Stimulated activated CD4-positive, alpha-beta T cell treated with anti-CD3 and anti-CD28 coated beads, Interleukin-4, amount 100 ng/mL, for 24 hours (primary cell): ENCODE measurements around the gene LRAT.

Experiments
- DNase-seq: peaks from one replicate; pipeline ENCODE4 v3.0.0-alpha.2; 2020

The LRAT gene

DNA sequence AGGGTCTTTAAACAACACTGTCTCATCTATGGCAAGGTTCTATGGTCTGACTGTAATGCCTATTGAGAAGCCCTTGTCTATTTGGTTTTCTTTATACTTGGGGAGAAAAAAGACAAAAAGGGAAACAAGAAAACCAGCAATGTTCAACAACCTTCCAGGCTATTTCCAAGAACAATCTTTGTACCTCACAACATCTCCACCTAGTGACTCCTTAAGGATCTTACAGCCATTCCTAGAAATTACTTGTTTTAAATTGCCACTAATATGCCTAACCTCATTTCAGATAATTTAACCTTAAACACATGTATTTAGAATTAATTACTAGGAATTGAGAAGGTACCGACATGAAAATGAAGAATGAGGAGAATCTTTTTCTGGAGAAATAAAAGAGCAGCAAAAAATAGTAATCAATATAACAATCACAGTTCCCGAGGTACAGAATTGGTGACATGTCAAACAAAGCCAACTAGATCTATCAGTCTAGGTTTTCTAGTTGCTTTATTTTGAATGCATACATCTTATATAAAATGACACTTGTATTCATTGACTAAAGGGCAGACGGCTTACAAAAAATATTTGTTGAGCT is 35.7 kb downstream of the LRAT start:
- DNase-seq: no peak

DNA sequence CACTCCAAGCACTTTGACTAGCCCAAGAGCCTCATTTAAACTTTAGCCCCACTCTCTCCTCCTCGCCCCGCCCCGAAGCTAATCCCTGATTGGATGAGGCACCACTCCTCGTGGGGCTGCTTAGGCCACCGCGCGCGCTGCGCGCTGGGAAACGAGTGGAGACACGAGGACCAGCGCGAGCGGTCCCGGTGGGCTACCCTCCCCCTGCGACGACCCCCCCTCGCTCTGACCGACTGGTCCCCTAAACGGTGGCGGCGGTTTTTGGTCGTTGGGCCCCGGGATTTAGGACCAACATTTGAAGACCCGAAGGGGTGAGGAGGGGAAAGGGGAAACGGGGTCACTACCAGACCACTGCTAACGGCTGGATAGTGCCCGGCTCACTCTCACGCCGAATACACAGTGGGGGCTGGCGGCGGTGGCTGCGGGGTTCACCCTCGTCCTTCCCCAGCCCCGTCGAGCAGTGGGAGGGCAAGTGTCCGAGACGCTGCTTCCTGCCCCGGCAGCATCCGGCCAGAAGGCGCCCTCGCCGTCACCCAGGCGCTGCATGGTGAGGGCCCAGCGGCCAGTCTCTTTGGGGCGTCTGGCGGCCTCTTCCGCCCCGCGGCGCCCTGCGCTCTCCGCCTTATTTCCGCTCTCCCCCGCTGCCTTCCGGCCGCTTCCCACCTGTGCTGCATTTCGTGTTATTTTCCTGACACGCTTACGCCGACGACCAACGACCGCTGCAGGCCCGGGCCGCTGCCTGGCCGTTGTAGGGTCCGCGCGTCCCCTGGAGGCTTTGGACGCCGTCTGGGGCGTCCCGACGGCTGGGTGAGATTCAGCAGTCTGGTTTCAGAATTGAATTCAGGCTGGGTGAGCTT is 37.6 kb downstream of the LRAT start, which contains the start of gene RBM46:
Gene RBM46, plus strand, starts transcription at position 147 of the 857 bp plus-strand sequence. CDS start 15,481 bp downstream, outside the sequence.
- no peak for DNase-seq

DNA sequence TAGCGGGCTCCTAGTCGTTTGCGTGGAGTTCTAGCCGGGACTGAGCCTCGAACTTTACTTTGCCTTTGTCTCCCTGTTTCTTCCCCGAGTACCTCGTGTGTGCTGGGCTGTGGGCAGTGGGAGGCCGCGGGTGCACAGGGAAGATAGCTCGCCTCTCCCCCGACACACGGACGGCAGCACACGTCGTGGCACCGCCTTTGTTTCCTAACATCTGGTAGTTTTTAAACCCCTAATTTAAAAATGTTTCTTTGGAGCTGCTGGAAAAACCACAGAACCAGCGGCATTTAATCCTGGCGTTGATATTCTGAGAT is 38.1 kb downstream of the LRAT start:
- DNase-seq: no peak
